K562 (cell line): ENCODE measurements around the gene GALNS. TPM values are rescaled to one million over a fixed set of nuclear protein-coding genes. Genes with fewer than 3 reads are reported as not detected.
A peak's percentile ranks its signal among the peaks of the same experiment; 100 is the strongest.

ENCODE experiments used
- ETV5 ChIP-seq: sonication (generic); formaldehyde crosslinking; IDR thresholded peaks from 2 replicates; pipeline ENCODE4 v1.4.0; 2020; ENCODE audit warnings: low read depth, mild to moderate bottlenecking, missing genetic modification reagents
- FOXP1 ChIP-seq: sonication (generic); formaldehyde crosslinking; IDR thresholded peaks from 2 replicates; pipeline ENCODE4 v1.8.0; 2022; ENCODE audit warnings: mild to moderate bottlenecking, missing genetic modification reagents
- KAT2B ChIP-seq: IDR thresholded peaks from one replicate; pipeline ENCODE4 v1.6.1; 2012; ENCODE audit warnings: low read depth, mild to moderate bottlenecking, control low read depth, inconsistent platforms, low read length, moderate library complexity
- RBM39 ChIP-seq: fragments of 200-400 bp; formaldehyde crosslinking; optimal IDR thresholded peaks from 2 replicates; pipeline ENCODE3; 2018; ENCODE audit warnings: low read depth, low read length
- TGIF2 ChIP-seq: sonication (generic); formaldehyde crosslinking; IDR thresholded peaks from 2 replicates; pipeline ENCODE4 v1.8.1; 2022; ENCODE audit warnings: mild to moderate bottlenecking, missing genetic modification reagents, moderate library complexity
- ZNF583 ChIP-seq: fragments of 250-450 bp; sonication (Bioruptor Pico); IDR thresholded peaks from 2 replicates; pipeline ENCODE4 v1.4.0; 2020
- ZNF764 ChIP-seq: fragments of 250-450 bp; sonication (Bioruptor Pico); IDR thresholded peaks from 2 replicates; pipeline ENCODE4 v1.4.0; 2020; ENCODE audit warnings: low read depth, mild to moderate bottlenecking, moderate library complexity
- polyA plus RNA-seq, 8 experiments: library from polyadenylated mRNA; depleted of rRNA in 4 of 8; stranded (reverse) in 5 of 8; unstranded in 3 of 8; fragments of >200 nt; fragmentation: Nextera tagmentation in 2 of 8; fragmentation: Illumina TruSeq in 1 of 8; extraction: Ambion mirVana in 2 of 8; extraction: Trizol in 1 of 8; gene quantifications; 2 replicates each; pipeline versions ENCODE4 v1.2.1 to v1.2.3, GENCODE V29; 2011 to 2014; ENCODE audit warnings: inconsistent platforms in 1 of 8, missing spikeins in 1 of 8
- total RNA-seq, 7 experiments: library from RNA; depleted of rRNA in 6 of 7; stranded (reverse); fragments of >200 nt in 6 of 7; fragmentation: Illumina TruSeq in 2 of 7; extraction: Trizol in 2 of 7; gene quantifications; 2 replicates each; pipeline versions ENCODE4 v1.2.1 to v1.2.3, GENCODE V29; 2011 to 2021; ENCODE audit warnings: low replicate concordance in 1 of 7
- TF ChIP-seq, protein P1 (sequence below): fragments of 450-650 bp; IDR thresholded peaks from 2 replicates; pipeline ENCODE4 v1.6.1; 2016; ENCODE audit warnings: mild to moderate bottlenecking, moderate library complexity
- TF ChIP-seq, protein P2 (sequence below), 3 experiments: fragments of 200-800 bp in 1 of 3; fragments of 250-450 bp in 1 of 3; fragments of 450-650 bp in 1 of 3; sonication (Bioruptor Pico) in 1 of 3; sonication (Bioruptor generic) in 1 of 3; formaldehyde crosslinking in 1 of 3; IDR thresholded peaks; 2 replicates each; pipeline versions ENCODE4 v1.6.1 to v1.8.0; 2016 to 2022; ENCODE audit warnings: mild to moderate bottlenecking in 2 of 3, missing genetic modification characterization in 2 of 3, missing compliant biosample characterization in 1 of 3, moderate library complexity in 1 of 3
- TF ChIP-seq, protein P3 (sequence below): fragments of 200-800 bp; sonication (Bioruptor generic); IDR thresholded peaks from 2 replicates; pipeline ENCODE4 v1.6.1; 2017; ENCODE audit warnings: missing genetic modification characterization, missing compliant biosample characterization

The GALNS gene
- total and polyA plus RNA-seq, 9 of the 15 experiments (the other 6 are each of a cell fraction or from before 2014, with no cell fraction given), result 0.38 to 13.2 (median 4.3) TPM

DNA sequence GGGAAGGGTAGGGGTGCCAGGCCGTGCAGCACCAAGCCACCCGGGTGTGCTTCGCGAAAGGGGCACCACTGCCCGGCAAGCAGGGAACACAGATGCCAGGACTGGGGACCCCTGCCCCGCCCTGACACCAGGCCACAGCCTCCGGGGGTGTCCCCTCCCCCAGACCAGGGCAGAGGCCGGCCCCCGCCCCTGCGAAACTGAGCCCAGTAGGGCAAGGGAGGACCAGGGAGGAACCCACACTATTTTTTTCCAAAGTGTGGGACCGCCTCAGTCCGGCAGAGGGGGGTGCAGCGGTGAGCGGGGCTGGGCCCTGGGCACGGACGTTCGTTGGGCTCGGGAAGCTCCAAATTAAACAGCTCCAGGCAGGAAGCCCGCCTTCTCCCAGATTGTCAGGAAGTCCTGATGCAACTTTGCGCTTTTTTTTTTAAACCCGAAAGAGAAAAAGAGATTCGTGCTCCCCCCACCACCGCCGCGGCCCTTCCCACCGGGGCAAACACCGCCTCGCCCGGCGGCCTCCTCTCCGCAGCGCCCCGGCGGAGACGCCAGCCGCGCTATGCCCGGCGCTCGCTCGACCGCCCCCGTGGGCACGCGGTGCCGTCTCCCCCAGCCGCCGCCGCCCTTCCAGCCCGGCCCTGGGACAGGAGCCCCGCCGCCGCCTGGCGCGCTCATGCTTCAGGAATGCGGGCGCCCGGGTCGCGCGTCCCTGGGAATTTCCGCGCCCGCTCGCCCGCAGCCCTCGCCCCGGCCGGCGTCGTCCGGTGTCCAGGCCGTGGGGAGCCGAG is 72.5 kb downstream of the GALNS start (continued):
- TF ChIP-seq ETV5 (peak; percentile 33; the same call in 1 of the 2 replicates), ZNF764 (CRISPR knock-in tag) (no peak), ZNF583 (CRISPR knock-in tag) (no peak), KAT2B (no peak), FOXP1 (CRISPR knock-in tag) (no peak), RBM39 (no peak), TGIF2 (no peak)
- TF ChIP-seq, protein P1, sequence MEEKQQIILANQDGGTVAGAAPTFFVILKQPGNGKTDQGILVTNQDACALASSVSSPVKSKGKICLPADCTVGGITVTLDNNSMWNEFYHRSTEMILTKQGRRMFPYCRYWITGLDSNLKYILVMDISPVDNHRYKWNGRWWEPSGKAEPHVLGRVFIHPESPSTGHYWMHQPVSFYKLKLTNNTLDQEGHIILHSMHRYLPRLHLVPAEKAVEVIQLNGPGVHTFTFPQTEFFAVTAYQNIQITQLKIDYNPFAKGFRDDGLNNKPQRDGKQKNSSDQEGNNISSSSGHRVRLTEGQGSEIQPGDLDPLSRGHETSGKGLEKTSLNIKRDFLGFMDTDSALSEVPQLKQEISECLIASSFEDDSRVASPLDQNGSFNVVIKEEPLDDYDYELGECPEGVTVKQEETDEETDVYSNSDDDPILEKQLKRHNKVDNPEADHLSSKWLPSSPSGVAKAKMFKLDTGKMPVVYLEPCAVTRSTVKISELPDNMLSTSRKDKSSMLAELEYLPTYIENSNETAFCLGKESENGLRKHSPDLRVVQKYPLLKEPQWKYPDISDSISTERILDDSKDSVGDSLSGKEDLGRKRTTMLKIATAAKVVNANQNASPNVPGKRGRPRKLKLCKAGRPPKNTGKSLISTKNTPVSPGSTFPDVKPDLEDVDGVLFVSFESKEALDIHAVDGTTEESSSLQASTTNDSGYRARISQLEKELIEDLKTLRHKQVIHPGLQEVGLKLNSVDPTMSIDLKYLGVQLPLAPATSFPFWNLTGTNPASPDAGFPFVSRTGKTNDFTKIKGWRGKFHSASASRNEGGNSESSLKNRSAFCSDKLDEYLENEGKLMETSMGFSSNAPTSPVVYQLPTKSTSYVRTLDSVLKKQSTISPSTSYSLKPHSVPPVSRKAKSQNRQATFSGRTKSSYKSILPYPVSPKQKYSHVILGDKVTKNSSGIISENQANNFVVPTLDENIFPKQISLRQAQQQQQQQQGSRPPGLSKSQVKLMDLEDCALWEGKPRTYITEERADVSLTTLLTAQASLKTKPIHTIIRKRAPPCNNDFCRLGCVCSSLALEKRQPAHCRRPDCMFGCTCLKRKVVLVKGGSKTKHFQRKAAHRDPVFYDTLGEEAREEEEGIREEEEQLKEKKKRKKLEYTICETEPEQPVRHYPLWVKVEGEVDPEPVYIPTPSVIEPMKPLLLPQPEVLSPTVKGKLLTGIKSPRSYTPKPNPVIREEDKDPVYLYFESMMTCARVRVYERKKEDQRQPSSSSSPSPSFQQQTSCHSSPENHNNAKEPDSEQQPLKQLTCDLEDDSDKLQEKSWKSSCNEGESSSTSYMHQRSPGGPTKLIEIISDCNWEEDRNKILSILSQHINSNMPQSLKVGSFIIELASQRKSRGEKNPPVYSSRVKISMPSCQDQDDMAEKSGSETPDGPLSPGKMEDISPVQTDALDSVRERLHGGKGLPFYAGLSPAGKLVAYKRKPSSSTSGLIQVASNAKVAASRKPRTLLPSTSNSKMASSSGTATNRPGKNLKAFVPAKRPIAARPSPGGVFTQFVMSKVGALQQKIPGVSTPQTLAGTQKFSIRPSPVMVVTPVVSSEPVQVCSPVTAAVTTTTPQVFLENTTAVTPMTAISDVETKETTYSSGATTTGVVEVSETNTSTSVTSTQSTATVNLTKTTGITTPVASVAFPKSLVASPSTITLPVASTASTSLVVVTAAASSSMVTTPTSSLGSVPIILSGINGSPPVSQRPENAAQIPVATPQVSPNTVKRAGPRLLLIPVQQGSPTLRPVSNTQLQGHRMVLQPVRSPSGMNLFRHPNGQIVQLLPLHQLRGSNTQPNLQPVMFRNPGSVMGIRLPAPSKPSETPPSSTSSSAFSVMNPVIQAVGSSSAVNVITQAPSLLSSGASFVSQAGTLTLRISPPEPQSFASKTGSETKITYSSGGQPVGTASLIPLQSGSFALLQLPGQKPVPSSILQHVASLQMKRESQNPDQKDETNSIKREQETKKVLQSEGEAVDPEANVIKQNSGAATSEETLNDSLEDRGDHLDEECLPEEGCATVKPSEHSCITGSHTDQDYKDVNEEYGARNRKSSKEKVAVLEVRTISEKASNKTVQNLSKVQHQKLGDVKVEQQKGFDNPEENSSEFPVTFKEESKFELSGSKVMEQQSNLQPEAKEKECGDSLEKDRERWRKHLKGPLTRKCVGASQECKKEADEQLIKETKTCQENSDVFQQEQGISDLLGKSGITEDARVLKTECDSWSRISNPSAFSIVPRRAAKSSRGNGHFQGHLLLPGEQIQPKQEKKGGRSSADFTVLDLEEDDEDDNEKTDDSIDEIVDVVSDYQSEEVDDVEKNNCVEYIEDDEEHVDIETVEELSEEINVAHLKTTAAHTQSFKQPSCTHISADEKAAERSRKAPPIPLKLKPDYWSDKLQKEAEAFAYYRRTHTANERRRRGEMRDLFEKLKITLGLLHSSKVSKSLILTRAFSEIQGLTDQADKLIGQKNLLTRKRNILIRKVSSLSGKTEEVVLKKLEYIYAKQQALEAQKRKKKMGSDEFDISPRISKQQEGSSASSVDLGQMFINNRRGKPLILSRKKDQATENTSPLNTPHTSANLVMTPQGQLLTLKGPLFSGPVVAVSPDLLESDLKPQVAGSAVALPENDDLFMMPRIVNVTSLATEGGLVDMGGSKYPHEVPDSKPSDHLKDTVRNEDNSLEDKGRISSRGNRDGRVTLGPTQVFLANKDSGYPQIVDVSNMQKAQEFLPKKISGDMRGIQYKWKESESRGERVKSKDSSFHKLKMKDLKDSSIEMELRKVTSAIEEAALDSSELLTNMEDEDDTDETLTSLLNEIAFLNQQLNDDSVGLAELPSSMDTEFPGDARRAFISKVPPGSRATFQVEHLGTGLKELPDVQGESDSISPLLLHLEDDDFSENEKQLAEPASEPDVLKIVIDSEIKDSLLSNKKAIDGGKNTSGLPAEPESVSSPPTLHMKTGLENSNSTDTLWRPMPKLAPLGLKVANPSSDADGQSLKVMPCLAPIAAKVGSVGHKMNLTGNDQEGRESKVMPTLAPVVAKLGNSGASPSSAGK, result no peak
- TF ChIP-seq, protein P2, sequence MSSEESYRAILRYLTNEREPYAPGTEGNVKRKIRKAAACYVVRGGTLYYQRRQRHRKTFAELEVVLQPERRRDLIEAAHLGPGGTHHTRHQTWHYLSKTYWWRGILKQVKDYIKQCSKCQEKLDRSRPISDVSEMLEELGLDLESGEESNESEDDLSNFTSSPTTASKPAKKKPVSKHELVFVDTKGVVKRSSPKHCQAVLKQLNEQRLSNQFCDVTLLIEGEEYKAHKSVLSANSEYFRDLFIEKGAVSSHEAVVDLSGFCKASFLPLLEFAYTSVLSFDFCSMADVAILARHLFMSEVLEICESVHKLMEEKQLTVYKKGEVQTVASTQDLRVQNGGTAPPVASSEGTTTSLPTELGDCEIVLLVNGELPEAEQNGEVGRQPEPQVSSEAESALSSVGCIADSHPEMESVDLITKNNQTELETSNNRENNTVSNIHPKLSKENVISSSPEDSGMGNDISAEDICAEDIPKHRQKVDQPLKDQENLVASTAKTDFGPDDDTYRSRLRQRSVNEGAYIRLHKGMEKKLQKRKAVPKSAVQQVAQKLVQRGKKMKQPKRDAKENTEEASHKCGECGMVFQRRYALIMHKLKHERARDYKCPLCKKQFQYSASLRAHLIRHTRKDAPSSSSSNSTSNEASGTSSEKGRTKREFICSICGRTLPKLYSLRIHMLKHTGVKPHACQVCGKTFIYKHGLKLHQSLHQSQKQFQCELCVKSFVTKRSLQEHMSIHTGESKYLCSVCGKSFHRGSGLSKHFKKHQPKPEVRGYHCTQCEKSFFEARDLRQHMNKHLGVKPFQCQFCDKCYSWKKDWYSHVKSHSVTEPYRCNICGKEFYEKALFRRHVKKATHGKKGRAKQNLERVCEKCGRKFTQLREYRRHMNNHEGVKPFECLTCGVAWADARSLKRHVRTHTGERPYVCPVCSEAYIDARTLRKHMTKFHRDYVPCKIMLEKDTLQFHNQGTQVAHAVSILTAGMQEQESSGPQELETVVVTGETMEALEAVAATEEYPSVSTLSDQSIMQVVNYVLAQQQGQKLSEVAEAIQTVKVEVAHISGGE (CRISPR knock-in tag; IDR thresholded peaks at IDR 0.05), result peak in 1 of 3 experiments; percentile 72; a peak in 2 of 6 replicates
- TF ChIP-seq, protein P3, sequence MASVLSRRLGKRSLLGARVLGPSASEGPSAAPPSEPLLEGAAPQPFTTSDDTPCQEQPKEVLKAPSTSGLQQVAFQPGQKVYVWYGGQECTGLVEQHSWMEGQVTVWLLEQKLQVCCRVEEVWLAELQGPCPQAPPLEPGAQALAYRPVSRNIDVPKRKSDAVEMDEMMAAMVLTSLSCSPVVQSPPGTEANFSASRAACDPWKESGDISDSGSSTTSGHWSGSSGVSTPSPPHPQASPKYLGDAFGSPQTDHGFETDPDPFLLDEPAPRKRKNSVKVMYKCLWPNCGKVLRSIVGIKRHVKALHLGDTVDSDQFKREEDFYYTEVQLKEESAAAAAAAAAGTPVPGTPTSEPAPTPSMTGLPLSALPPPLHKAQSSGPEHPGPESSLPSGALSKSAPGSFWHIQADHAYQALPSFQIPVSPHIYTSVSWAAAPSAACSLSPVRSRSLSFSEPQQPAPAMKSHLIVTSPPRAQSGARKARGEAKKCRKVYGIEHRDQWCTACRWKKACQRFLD (CRISPR knock-in tag), result 0 out of 2 replicates have a peak, but pooled peaks have one; percentile 42
